CD1c-positive myeloid dendritic cell (primary cell): ENCODE measurements around the gene AIFM2.

Experiments used
- DNase-seq: peaks from one replicate; pipeline ENCODE4 v3.0.0-alpha.2; 2016; ENCODE audit errors: extremely low spot score

The AIFM2 gene

GRCh38 chr10:70146489-70147258 is 14.0 kb upstream of the AIFM2 start, which contains the start of gene TYSND1:
Gene TYSND1 (minus strand): TSS chr10:70146700. CDS start chr10:70146586, 114 bp downstream.
- DNase-seq, result peak; percentile 97

- peak; percentile 84 for DNase-seq
Observed at GRCh38 chr10:70145666-70146488, 13.3 kb upstream of the AIFM2 start.

GRCh38 chr10:70145166-70145665 is 12.6 kb upstream of the AIFM2 start:
- DNase-seq, result no peak

- DNase-seq, result no peak
Observed at GRCh38 chr10:70144372-70145110, 11.9 kb upstream of the AIFM2 start.

GRCh38 chr10:70142555-70142954 is 9.9 kb upstream of the AIFM2 start:
- no peak for DNase-seq

- DNase-seq, result no peak
Observed at GRCh38 chr10:70140297-70140696, 7.7 kb upstream of the AIFM2 start.

- DNase-seq, result no peak
Observed at GRCh38 chr10:70139997-70140250, 7.3 kb upstream of the AIFM2 start.

- no peak for DNase-seq
Observed at GRCh38 chr10:70139151-70139996, 6.7 kb upstream of the AIFM2 start.

- no peak for DNase-seq
Observed at GRCh38 chr10:70137927-70138883, 5.6 kb upstream of the AIFM2 start.

- no peak for DNase-seq
Observed at GRCh38 chr10:70137135-70137534, 4.5 kb upstream of the AIFM2 start.

GRCh38 chr10:70135684-70136083 is 3.1 kb upstream of the AIFM2 start:
- DNase-seq, result no peak

GRCh38 chr10:70135046-70135445 is 2.4 kb upstream of the AIFM2 start:
- no peak for DNase-seq

GRCh38 chr10:70131560-70131937 is 1.1 kb downstream of the AIFM2 start:
- no peak for DNase-seq

- peak; percentile 48 for DNase-seq
Observed at GRCh38 chr10:70130878-70131559, 1.6 kb downstream of the AIFM2 start.

- DNase-seq, result no peak
Observed at GRCh38 chr10:70126700-70127395, 5.8 kb downstream of the AIFM2 start.

GRCh38 chr10:70125918-70126552 is 6.6 kb downstream of the AIFM2 start:
- no peak for DNase-seq

GRCh38 chr10:70124918-70125317 is 7.7 kb downstream of the AIFM2 start:
- DNase-seq, result no peak

GRCh38 chr10:70124415-70124814 is 8.2 kb downstream of the AIFM2 start:
- no peak for DNase-seq

GRCh38 chr10:70123817-70124216 is 8.8 kb downstream of the AIFM2 start:
- no peak for DNase-seq
